Uterus (tissue), 4 donors: ENCODE measurements around the gene NFATC4. TPM values are rescaled to one million over a fixed set of nuclear protein-coding genes. Genes with fewer than 3 reads are reported as not detected.

Source experiments
- DNase-seq, 2 donors: peaks; one replicate each; pipeline ENCODE4 v3.0.0-alpha.2; 2019 to 2020
- H3K27ac ChIP-seq, 2 donors: fragments of 200-600 bp; sonication (generic); 1 replicate in 1 of 2; 2 replicates in 1 of 2; pipeline ENCODE4 v1.5.1; 2016 to 2018
- H3K27me3 ChIP-seq, 2 donors: fragments of 200-600 bp; sonication (generic); one replicate each; pipeline ENCODE4 v1.5.1; 2018 to 2019; ENCODE audit warnings: control low read depth in 1 of 2
- H3K36me3 ChIP-seq, 2 donors: fragments of 200-600 bp; sonication (generic); one replicate each; pipeline ENCODE4 v1.5.1; 2019; ENCODE audit warnings: control low read depth in 1 of 2
- H3K4me1 ChIP-seq, 2 donors: fragments of 200-600 bp; sonication (generic); one replicate each; pipeline ENCODE4 v1.5.1; 2018 to 2019; ENCODE audit warnings: control low read depth in 1 of 2
- H3K4me3 ChIP-seq, 2 donors: fragments of 200-600 bp; sonication (generic); 1 replicate in 1 of 2; 2 replicates in 1 of 2; pipeline ENCODE4 v1.5.1; 2018 to 2019; ENCODE audit warnings: mild to moderate bottlenecking in 1 of 2
- H3K9me3 ChIP-seq, 2 donors: fragments of 200-600 bp; sonication (generic); one replicate each; pipeline ENCODE4 v1.5.1; 2019; ENCODE audit warnings: control low read depth in 1 of 2
- CTCF ChIP-seq, 4 experiments: fragments of 200-600 bp in 2 of 4; fragments of 450-650 bp in 2 of 4; sonication (generic) in 2 of 4; IDR thresholded peaks; one replicate each; pipeline ENCODE4 v1.5.1; 2016 to 2019; ENCODE audit warnings: antibody characterized with exemption in 4 of 4, mild to moderate bottlenecking in 2 of 4, moderate library complexity in 1 of 4
- POLR2A ChIP-seq, 2 donors: fragments of 450-650 bp; IDR thresholded peaks; one replicate each; pipeline ENCODE4 v1.6.1; 2016; ENCODE audit warnings: antibody characterized with exemption in 2 of 2, mild to moderate bottlenecking in 1 of 2, moderate library complexity in 1 of 2
- intact Hi-C: fragments of 100-400 bp; cut with DNase I; formaldehyde crosslinking; loops from one replicate; pipeline ENCODE4 v1.15.1; 2023; ENCODE audit warnings: low total_unique reads
- total RNA-seq, 4 donors: library from RNA; depleted of rRNA in 3 of 4; stranded (reverse); fragments of >200 nt in 3 of 4; gene quantifications; one replicate each; pipeline versions ENCODE4 v1.1.0 to v1.2.4, GENCODE V29; 2014 to 2023
- donor health status: DM: yes; HTN: yes; CAD: no.

NFATC4 gene
- total RNA-seq, 4 donors from 2014 or later, result 25.6 to 187 (median 86.4) TPM

- H3K4me3 ChIP-seq, result no peak overlapping the region
- H3K27ac ChIP-seq, result no peak overlapping the region
- TF ChIP-seq POLR2A (IDR thresholded peaks at IDR 0.05), result no peak
- H3K9me3 ChIP-seq, result no peaks in the 10 kb centered on the region
- no peaks in the 10 kb centered on the region for H3K4me1 ChIP-seq
- H3K27me3 ChIP-seq, result no peaks in the 10 kb centered on the region
- intact Hi-C loops, result no loop called here
- DNase-seq, result no peak
- H3K36me3 ChIP-seq, result no peaks in the 10 kb centered on the region
These were observed 20.6 kb downstream of the NFATC4 start for GRCh38 chr14:24388474-24389179.

DNA sequence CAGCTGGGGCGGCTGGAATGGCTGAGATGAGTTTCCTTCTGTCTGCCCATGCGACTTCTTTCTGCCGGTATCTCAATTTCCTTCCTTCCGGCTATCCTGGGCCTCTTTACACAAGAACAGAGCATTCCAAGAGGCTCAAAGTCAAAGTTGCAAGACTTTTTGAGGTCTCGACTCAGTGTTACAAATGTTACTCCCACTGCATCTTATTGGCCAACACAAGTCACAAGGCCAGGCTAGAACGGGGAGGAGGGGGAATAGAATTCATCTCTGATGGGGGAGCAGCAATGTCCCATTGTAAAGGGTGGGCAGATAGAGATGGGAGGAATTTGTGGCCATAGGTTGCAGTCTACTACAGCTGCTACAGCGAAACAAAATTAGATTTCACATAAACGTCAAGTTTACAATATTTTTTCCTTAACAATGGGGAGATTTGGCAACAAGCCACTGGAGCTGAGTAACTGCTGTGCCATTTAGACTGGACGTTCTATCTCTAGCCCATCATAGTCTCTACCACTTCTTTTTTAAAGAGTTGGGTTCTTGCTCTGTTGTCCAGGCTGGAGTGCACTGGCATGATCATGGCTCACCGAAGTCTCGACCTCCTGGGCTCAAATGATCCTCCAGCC, 21.4 kb downstream of the NFATC4 start:
- no peak overlapping the region for H3K27ac ChIP-seq
- H3K27me3 ChIP-seq, result no peaks in the 10 kb centered on the region
- DNase-seq, result no peak
- no peaks in the 10 kb centered on the region for H3K9me3 ChIP-seq
- intact Hi-C loops, result no loop called here
- H3K36me3 ChIP-seq, result no peaks in the 10 kb centered on the region
- H3K4me1 ChIP-seq, result no peaks in the 10 kb centered on the region
- no peak overlapping the region for H3K4me3 ChIP-seq
- TF ChIP-seq CTCF (IDR thresholded peaks at IDR 0.05), result no peak
- TF ChIP-seq POLR2A (IDR thresholded peaks at IDR 0.05), result no peak

GRCh38 chr14:24390701-24391468, 22.9 kb downstream of the NFATC4 start:
- H3K9me3 ChIP-seq, result no peaks in the 10 kb centered on the region
- no peaks in the 10 kb centered on the region for H3K27me3 ChIP-seq
- no peak for TF ChIP-seq POLR2A (IDR thresholded peaks at IDR 0.05)
- TF ChIP-seq CTCF (IDR thresholded peaks at IDR 0.05), result no peak
- H3K36me3 ChIP-seq, result no peaks in the 10 kb centered on the region
- no peaks in the 10 kb centered on the region for H3K4me1 ChIP-seq
- H3K4me3 ChIP-seq, result no peak overlapping the region
- no peak for DNase-seq
- intact Hi-C loops, result no loop called here
- no peak overlapping the region for H3K27ac ChIP-seq

GRCh38 chr14:24392325-24393091, 24.5 kb downstream of the NFATC4 start:
- no peaks in the 10 kb centered on the region for H3K4me1 ChIP-seq
- DNase-seq, result no peak
- H3K36me3 ChIP-seq, result no peaks in the 10 kb centered on the region
- no peak overlapping the region for H3K27ac ChIP-seq
- no peaks in the 10 kb centered on the region for H3K27me3 ChIP-seq
- intact Hi-C loops, result no loop called here
- no peaks in the 10 kb centered on the region for H3K9me3 ChIP-seq
- TF ChIP-seq CTCF (IDR thresholded peaks at IDR 0.05) (no peak), POLR2A (IDR thresholded peaks at IDR 0.05) (no peak)
- H3K4me3 ChIP-seq, result no peak overlapping the region

DNA sequence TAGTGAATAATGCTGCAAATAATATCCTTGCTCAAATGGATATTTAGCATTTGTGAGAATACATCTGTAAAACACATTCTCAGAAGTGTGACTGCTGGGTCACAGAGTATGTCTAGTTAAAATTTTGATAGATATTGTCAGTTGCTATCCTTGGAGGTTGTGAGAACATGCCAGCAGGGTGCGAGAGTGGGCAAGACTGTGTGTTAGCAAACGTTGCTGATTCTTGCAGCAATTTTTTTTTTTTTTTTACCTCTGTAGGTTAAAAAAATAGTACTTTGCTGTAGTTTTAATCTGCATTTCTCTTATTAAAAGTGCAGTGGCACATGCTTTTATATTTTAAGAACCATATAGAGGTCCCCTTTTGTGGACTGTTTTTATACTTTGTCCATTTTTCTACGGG, 26.3 kb downstream of the NFATC4 start:
- H3K27ac ChIP-seq, result no peak overlapping the region
- intact Hi-C loops, result no loop called here
- no peak overlapping the region for H3K4me3 ChIP-seq
- no peaks in the 10 kb centered on the region for H3K36me3 ChIP-seq
- peaks cover 0 to 4% of the 10 kb centered on the region in 2 donors for H3K4me1 ChIP-seq
- no peaks in the 10 kb centered on the region for H3K9me3 ChIP-seq
- DNase-seq, result no peak
- no peaks in the 10 kb centered on the region for H3K27me3 ChIP-seq
- no peak for TF ChIP-seq POLR2A (IDR thresholded peaks at IDR 0.05)
- TF ChIP-seq CTCF (IDR thresholded peaks at IDR 0.05), result no peak
